Gastroesophageal sphincter (tissue), 4 donors: ENCODE results near the gene ARHGAP6. TPM values are rescaled to one million over a fixed set of nuclear protein-coding genes. Genes with fewer than 3 reads are reported as not detected.
A peak's percentile ranks its signal among the peaks of the same experiment; 100 is the strongest.

Experiments used
- ATAC-seq: fragments of 150-250 bp; one replicate; pipeline ENCODE4 v1.9.1; 2016; ENCODE audit warnings: mild to moderate bottlenecking, moderate library complexity
- H3K27ac ChIP-seq, 4 donors: fragments of 200-600 bp; sonication (generic) in 3 of 4; 1 replicate in 3 of 4; 2 replicates in 1 of 4; pipeline ENCODE4 v1.5.1; 2016 to 2019
- H3K27me3 ChIP-seq: fragments of 200-600 bp; sonication (generic); one replicate; pipeline ENCODE4 v1.5.1; 2019
- H3K36me3 ChIP-seq, 2 donors: fragments of 200-600 bp; sonication (generic); one replicate each; pipeline ENCODE4 v1.5.1; 2019; ENCODE audit warnings: control low read depth in 1 of 2
- H3K4me1 ChIP-seq, 3 donors: fragments of 200-600 bp; sonication (generic); 1 replicate in 2 of 3; 2 replicates in 1 of 3; pipeline ENCODE4 v1.5.1; 2016 to 2019; ENCODE audit warnings: control low read depth in 2 of 3
- H3K4me3 ChIP-seq, 2 donors: fragments of 200-600 bp; sonication (generic); one replicate each; pipeline ENCODE4 v1.5.1; 2019; ENCODE audit warnings: mild to moderate bottlenecking in 1 of 2, moderate library complexity in 1 of 2
- H3K9me3 ChIP-seq, 3 donors: fragments of 200-600 bp; sonication (generic); one replicate each; pipeline ENCODE4 v1.5.1; 2017 to 2019; ENCODE audit warnings: control low read depth in 2 of 3
- EP300 ChIP-seq: sonication (generic); formaldehyde crosslinking; IDR thresholded peaks from one replicate; pipeline ENCODE4 v1.6.1; 2017; ENCODE audit warnings: antibody characterized with exemption, mild to moderate bottlenecking
- POLR2A ChIP-seq, 2 donors: fragments of 450-650 bp; IDR thresholded peaks; one replicate each; pipeline ENCODE4 v1.6.1; 2017; ENCODE audit warnings: antibody characterized with exemption in 2 of 2, mild to moderate bottlenecking in 2 of 2, moderate library complexity in 1 of 2
- POLR2AphosphoS5 ChIP-seq: sonication (generic); formaldehyde crosslinking; IDR thresholded peaks from one replicate; pipeline ENCODE4 v1.6.1; 2017; ENCODE audit warnings: antibody characterized with exemption
- WGBS, 2 donors: methylation state at CpG; one replicate each; pipeline ENCODE4 v1.1.5; 2018; ENCODE audit warnings: low coverage in 1 of 2; 5-methylcytosine and 5-hydroxymethylcytosine counted together
- total RNA-seq, 4 donors: library from RNA; depleted of rRNA; stranded (reverse); fragments of >200 nt; gene quantifications; one replicate each; pipeline ENCODE4 v1.1.0, GENCODE V29; 2016
- TF ChIP-seq, protein P1 (sequence below), 4 experiments: fragments of 200-600 bp in 2 of 4; fragments of 450-650 bp in 2 of 4; sonication (generic) in 1 of 4; IDR thresholded peaks; one replicate each; pipeline ENCODE4 v1.5.1; 2017 to 2019; ENCODE audit warnings: antibody characterized with exemption in 4 of 4, mild to moderate bottlenecking in 2 of 4, moderate library complexity in 2 of 4

The ARHGAP6 gene
- total RNA-seq, 4 donors from 2014 or later, result 25.2 to 35.1 (median 31.8) TPM

DNA sequence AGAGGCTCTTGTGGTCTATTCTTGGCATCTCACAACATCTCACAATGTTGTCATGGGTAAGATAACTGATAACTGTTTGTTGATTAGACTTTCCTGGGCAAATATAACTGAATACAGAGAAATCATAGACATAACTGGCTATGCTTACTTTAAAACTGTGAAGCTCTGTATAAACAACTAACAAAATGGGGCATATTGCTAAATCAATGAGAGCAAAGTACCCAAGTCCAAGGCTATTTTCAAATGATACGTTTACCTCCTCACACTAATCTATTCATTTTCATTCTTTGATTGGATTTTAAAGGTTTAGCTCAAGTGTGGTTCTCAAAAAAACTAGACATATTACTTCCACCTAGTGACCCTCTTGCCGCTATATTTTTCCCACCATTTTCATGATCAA is 333.9 kb downstream of the ARHGAP6 start:
- Histone ChIP-seq H3K27me3 (no peaks in the 10 kb centered on the region), H3K4me1 (no peaks in the 10 kb centered on the region), H3K27ac (no peak overlapping the region), H3K4me3 (no peak overlapping the region), H3K36me3 (no peaks in the 10 kb centered on the region), H3K9me3 (no peaks in the 10 kb centered on the region)
- TF ChIP-seq POLR2AphosphoS5 (no peak), EP300 (no peak)
- no peak for ATAC-seq
- WGBS, 2 donors, result 75 to 100% methylated on average over 2 of the region's 2 CpGs

DNA sequence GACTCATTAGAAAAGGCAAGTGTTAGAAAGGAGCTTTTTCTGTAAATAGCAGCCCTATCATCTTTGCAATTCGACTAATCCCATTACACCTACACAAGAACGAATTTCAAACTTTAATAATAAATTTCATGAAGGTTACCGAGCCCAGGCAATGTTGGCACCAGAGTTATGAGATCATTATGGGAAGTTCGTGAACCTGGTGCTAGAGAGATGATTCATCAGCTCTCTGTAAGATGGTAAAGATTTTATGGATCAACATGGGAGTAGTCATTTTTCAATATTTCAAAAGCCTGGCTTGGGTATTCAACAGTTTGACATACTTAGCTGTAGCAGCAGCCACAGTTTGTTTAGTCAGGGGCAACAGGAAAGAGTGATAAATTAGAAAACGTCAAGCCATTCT is 336.7 kb downstream of the ARHGAP6 start:
- 29% methylated on average over 5 of the region's 5 CpGs for WGBS, 2 donors
- TF ChIP-seq, protein P1, sequence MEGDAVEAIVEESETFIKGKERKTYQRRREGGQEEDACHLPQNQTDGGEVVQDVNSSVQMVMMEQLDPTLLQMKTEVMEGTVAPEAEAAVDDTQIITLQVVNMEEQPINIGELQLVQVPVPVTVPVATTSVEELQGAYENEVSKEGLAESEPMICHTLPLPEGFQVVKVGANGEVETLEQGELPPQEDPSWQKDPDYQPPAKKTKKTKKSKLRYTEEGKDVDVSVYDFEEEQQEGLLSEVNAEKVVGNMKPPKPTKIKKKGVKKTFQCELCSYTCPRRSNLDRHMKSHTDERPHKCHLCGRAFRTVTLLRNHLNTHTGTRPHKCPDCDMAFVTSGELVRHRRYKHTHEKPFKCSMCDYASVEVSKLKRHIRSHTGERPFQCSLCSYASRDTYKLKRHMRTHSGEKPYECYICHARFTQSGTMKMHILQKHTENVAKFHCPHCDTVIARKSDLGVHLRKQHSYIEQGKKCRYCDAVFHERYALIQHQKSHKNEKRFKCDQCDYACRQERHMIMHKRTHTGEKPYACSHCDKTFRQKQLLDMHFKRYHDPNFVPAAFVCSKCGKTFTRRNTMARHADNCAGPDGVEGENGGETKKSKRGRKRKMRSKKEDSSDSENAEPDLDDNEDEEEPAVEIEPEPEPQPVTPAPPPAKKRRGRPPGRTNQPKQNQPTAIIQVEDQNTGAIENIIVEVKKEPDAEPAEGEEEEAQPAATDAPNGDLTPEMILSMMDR (IDR thresholded peaks at IDR 0.05), result no peak
- TF ChIP-seq POLR2A (IDR thresholded peaks at IDR 0.05) (no peak), POLR2AphosphoS5 (no peak), EP300 (no peak)
- Histone ChIP-seq H3K27ac (no peak overlapping the region), H3K9me3 (no peaks in the 10 kb centered on the region), H3K27me3 (no peaks in the 10 kb centered on the region), H3K4me3 (no peak overlapping the region), H3K36me3 (no peaks in the 10 kb centered on the region), H3K4me1 (no peaks in the 10 kb centered on the region)
- ATAC-seq, result no peak

DNA sequence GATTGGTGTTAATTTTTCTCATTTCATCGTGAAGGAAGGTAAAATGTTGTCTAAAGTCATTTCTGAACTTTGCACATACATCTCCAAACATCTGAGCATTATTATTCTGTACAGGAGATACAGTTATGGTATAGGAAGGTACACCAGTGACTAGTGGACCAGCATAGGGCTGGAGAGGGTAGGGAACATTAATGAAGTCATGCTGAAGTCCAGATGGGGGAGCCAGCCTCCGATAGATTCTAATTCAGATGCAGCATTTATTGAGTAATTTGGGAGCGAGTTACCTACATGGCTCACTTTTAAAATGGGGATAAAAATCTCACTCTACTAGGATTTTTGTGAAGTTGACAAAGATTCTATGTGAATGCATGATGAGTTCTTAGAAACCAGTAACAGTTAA is 337.6 kb downstream of the ARHGAP6 start:
- Histone ChIP-seq H3K4me3 (no peak overlapping the region), H3K27ac (no peak overlapping the region), H3K36me3 (no peaks in the 10 kb centered on the region), H3K27me3 (no peaks in the 10 kb centered on the region), H3K4me1 (no peaks in the 10 kb centered on the region), H3K9me3 (no peaks in the 10 kb centered on the region)
- WGBS, 2 donors, result 65% methylated on average over 2 of the region's 3 CpGs; no CpG with 5 or more reads in 1 of the 2 donors
- TF ChIP-seq EP300 (no peak), POLR2AphosphoS5 (no peak), POLR2A (IDR thresholded peaks at IDR 0.05) (no peak)
- TF ChIP-seq, protein P1 (IDR thresholded peaks at IDR 0.05), result no peak
- ATAC-seq, result no peak

DNA sequence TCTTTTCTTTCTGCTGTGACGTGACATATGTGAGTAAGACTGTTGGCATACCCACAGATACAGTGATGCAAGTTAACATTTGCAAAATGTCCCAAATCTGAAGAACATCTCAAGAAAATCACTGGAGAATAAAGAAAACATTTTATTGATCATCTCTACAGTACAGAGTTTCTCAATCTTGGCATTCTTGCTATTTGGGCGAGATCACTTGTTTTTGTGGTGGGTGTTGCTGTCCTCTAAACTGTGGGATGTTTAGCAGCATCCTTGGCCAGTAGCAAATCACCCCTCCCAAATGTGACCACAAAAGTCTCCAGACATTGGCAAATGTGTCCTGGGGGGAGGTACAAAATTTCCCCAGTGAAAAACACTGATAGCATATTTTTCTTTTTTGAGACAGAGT is 343.7 kb downstream of the ARHGAP6 start:
- peak; percentile 90 for ATAC-seq

DNA sequence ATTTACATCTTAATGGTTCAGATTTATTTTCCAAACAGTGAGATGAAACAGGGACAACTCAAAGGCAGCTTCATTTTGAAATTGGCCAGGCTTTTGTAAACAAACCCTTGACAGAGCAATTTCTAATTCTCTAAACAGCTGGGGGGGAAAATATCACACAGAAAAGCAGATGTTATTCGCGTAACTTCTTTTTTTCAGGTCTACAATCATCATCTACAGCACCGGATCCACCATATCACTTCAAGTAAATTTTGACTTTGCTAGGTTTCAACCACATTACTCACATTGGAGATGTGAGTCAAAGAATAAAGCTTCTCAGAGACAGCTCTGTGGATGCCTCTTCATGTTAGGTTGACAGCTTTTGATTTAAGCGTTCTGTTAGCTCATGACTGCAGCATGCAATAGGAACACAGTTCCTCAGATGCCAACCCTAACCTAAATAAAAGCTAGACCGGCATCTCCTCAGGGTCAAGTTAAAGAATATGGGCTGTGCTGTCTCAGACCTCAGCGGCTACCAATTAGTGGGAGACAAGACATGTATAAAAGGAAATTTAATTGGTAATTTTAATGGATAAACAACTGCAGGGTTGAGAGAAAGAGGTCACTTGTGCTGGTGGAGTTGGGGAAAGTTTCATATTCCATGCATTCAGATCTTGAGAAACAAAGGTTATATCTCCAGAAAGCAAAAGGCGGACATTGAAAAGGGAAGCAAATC is 345.8 kb downstream of the ARHGAP6 start:
- TF ChIP-seq POLR2AphosphoS5 (no peak), POLR2A (IDR thresholded peaks at IDR 0.05) (no peak), EP300 (no peak)
- TF ChIP-seq, protein P1 (IDR thresholded peaks at IDR 0.05), result no peak
- 44 to 62% methylated on average over 3 to 4 of the region's 7 CpGs for WGBS, 2 donors
- Histone ChIP-seq H3K9me3 (no peaks in the 10 kb centered on the region), H3K27ac (no peak overlapping the region), H3K36me3 (no peaks in the 10 kb centered on the region), H3K4me1 (peaks cover 0 to 8% (median 0%) of the 10 kb centered on the region in 3 donors), H3K27me3 (no peaks in the 10 kb centered on the region), H3K4me3 (no peak overlapping the region)
- no peak for ATAC-seq

More for the DNA sequence above, 343.7 kb downstream of the ARHGAP6 start:
- H3K9me3 ChIP-seq, result no peaks in the 10 kb centered on the region
- peaks cover 0 to 8% (median 0%) of the 10 kb centered on the region in 3 donors for H3K4me1 ChIP-seq
- no peak overlapping the region for H3K4me3 ChIP-seq
- no peaks in the 10 kb centered on the region for H3K27me3 ChIP-seq
- 47% methylated on average over 2 of the region's 2 CpGs; no CpG with 5 or more reads in 1 of the 2 donors for WGBS, 2 donors
- no peak overlapping the region for H3K27ac ChIP-seq
- TF ChIP-seq, protein P1 (IDR thresholded peaks at IDR 0.05), result no peak
- peak; percentile 4 for TF ChIP-seq POLR2AphosphoS5
- H3K36me3 ChIP-seq, result no peaks in the 10 kb centered on the region
